Astrocyte (in vitro differentiated cells and primary cell): Measurements from ENCODE around the gene CWC27.

ENCODE experiments used
- EZH2 ChIP-seq: IDR thresholded peaks from 2 replicates; pipeline ENCODE4 v1.6.1; 2012; ENCODE audit warnings: mild to moderate bottlenecking, low read length, inconsistent platforms; ENCODE audit not compliant: insufficient read depth
- TF ChIP-seq, protein P1 (sequence below): IDR thresholded peaks from 2 replicates; pipeline ENCODE4 v1.5.1; 2011; ENCODE audit warnings: low read depth, mild to moderate bottlenecking, inconsistent platforms, low read length, moderate library complexity; ENCODE audit not compliant: insufficient read depth

DNA sequence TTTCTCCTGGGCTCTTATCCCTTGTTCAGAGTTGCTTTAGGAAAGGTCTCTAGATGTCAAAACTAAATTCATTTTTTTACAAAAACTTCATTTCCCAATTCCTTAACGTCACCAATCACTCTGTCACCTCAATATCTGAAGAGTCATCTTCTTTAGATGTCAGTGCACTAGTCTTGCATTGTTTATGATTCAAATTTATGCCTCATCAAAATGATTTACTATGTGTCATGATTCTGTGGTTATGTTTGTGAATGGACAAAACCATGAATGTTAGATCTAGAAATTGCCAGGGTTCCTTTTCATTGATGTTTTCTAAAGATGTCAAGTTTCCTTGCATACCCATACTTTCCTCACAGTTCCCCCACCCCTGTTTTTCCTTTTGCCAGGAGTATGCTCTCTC is 21.5 kb downstream of the CWC27 start:
- TF ChIP-seq EZH2 = no peak
- TF ChIP-seq, protein P1, sequence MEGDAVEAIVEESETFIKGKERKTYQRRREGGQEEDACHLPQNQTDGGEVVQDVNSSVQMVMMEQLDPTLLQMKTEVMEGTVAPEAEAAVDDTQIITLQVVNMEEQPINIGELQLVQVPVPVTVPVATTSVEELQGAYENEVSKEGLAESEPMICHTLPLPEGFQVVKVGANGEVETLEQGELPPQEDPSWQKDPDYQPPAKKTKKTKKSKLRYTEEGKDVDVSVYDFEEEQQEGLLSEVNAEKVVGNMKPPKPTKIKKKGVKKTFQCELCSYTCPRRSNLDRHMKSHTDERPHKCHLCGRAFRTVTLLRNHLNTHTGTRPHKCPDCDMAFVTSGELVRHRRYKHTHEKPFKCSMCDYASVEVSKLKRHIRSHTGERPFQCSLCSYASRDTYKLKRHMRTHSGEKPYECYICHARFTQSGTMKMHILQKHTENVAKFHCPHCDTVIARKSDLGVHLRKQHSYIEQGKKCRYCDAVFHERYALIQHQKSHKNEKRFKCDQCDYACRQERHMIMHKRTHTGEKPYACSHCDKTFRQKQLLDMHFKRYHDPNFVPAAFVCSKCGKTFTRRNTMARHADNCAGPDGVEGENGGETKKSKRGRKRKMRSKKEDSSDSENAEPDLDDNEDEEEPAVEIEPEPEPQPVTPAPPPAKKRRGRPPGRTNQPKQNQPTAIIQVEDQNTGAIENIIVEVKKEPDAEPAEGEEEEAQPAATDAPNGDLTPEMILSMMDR = no peak
